AG10803 (cell line): ENCODE results near the gene LSP1.

ENCODE experiments used
- DNase-seq: peaks from one replicate; pipeline ENCODE4 v3.0.0; 2010; ENCODE audit warnings: low read depth
- H3K4me3 ChIP-seq: 2 replicates; pipeline ENCODE4 v1.5.1; 2011; ENCODE audit warnings: mild to moderate bottlenecking, low read length, control low read depth
- TF ChIP-seq, protein P1 (sequence below): conservative IDR thresholded peaks from 2 replicates; pipeline ENCODE4 v1.5.1; 2011; ENCODE audit warnings: mild to moderate bottlenecking, low read length, control low read depth, inconsistent platforms

The LSP1 gene

DNA sequence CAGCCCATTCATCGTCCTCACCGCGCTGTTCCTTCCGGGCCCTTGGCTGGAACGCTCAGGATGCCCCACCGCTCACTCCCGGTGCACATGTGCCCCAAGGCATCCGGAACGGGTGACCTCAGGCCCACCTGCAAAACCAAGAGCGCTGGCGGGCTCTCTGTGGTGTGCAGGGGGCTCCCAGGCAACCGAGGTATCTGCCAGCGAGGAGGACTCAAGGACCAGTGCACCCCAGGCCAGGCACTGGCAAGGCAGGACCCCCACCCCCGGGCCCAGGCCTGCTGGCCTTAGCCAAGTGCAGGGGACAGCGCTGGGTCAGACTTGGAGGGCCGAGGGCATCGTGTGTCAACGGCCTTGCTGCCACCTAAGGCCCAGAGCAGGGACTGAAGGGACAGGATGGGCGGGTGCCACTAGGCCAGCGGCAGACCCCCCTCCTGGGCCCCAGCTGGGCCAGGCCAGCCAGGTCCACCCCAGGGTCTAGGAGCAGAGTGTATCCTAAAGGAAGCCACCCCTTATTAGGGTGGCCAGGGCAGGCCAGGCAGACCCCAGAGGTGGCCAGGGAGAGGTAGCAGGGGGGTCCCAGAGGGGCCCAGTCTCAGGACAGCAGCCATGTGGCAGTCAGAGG, 75.1 kb downstream of the LSP1 start:
- no peak overlapping the region for H3K4me3 ChIP-seq
- TF ChIP-seq, protein P1, sequence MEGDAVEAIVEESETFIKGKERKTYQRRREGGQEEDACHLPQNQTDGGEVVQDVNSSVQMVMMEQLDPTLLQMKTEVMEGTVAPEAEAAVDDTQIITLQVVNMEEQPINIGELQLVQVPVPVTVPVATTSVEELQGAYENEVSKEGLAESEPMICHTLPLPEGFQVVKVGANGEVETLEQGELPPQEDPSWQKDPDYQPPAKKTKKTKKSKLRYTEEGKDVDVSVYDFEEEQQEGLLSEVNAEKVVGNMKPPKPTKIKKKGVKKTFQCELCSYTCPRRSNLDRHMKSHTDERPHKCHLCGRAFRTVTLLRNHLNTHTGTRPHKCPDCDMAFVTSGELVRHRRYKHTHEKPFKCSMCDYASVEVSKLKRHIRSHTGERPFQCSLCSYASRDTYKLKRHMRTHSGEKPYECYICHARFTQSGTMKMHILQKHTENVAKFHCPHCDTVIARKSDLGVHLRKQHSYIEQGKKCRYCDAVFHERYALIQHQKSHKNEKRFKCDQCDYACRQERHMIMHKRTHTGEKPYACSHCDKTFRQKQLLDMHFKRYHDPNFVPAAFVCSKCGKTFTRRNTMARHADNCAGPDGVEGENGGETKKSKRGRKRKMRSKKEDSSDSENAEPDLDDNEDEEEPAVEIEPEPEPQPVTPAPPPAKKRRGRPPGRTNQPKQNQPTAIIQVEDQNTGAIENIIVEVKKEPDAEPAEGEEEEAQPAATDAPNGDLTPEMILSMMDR = no peak
- no peak for DNase-seq

- TF ChIP-seq, protein P1 = no peak
- no peak overlapping the region for H3K4me3 ChIP-seq
- DNase-seq = no peak
These were observed 75.6 kb downstream of the LSP1 start for GRCh38 chr11:1928470-1928890.

DNA sequence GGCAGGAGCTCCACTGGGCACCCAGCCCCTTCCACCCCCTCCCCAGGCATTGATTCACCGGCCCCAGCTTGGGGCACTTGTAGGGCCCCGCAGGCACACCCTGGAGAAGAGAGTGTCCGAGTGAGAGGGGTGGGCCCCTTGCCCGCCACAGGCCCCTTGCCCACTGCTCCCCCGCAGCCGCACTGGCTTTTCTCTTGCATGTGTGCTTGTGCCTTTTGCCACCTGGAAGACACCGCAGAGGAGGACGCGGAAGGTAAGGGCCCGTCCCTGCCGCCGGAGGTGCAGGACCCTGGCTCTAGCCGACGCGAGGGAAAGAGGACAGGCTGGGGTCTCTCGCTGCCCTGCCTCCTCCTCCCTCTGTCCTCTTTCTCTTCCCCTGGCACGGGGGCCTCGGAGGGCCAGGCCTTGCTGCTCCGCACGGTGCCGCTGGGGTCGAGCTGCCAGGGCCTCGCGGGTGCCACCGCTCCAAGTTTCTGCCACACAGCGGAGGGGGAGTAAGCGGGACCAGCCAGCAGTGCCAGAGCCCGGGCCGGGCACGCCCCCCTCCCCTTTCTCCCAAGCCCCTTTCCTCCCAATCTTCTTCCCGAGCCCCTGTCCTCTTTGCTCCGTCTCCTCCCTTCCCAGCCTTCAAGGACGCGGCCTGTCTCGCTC, 76.1 kb downstream of the LSP1 start:
- no peak overlapping the region for H3K4me3 ChIP-seq
- TF ChIP-seq, protein P1 = no peak
- DNase-seq = no peak

GRCh38 chr11:1929621-1930461, 77.0 kb downstream of the LSP1 start:
- no peak overlapping the region for H3K4me3 ChIP-seq
- DNase-seq = no peak
- TF ChIP-seq, protein P1 = no peak

DNA sequence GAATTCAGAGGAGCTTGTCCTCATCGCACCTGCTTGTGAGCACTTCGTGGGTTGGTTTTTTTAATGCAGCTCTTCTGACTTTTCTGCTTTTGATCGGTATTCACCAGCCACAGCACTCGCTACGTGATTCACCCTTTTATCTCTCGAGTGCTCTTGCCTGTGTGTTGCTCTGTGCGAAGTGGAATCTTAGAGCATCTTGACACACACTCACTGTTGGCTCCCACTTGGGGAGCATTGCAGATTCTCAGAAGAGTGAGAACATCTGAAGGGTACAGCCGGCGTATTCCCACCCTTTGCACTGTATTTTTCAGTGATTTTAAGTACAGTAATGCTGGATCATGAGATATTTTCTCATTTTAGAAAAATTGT, 77.6 kb downstream of the LSP1 start:
- DNase-seq = no peak
- H3K4me3 ChIP-seq = no peak overlapping the region
- TF ChIP-seq, protein P1 = no peak

GRCh38 chr11:1931341-1932104, 78.6 kb downstream of the LSP1 start:
- H3K4me3 ChIP-seq = no peak overlapping the region
- DNase-seq = no peak
- TF ChIP-seq, protein P1 = 0 out of 2 replicates have a peak, but pooled peaks have one; percentile 10
